Measurements from ENCODE around the gene TPD52L2.

DNA sequence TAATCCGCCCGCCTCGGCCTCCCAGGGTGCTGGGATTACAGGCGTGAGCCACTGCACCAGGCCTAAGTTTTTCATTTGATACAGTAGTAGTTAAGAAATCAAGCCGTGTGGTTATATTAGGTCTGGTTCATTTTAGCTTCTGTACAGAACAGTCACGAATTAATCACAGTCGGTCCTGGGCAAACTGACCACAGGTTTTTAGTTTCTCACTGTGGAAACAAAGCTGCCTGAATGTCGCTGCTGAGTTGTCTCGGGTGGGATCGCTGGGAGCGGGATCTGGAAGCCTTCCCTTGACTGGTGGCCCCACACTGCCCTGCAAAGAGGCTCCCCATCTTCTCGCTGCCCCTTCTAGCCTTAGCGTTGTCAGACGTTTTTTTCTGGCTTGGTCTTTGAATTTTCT lies 72.5 kb downstream of the TPD52L2 start:
- TF ChIP-seq POLR2A (IDR thresholded peaks at IDR 0.05): no peak
- TF ChIP-seq, protein P1, sequence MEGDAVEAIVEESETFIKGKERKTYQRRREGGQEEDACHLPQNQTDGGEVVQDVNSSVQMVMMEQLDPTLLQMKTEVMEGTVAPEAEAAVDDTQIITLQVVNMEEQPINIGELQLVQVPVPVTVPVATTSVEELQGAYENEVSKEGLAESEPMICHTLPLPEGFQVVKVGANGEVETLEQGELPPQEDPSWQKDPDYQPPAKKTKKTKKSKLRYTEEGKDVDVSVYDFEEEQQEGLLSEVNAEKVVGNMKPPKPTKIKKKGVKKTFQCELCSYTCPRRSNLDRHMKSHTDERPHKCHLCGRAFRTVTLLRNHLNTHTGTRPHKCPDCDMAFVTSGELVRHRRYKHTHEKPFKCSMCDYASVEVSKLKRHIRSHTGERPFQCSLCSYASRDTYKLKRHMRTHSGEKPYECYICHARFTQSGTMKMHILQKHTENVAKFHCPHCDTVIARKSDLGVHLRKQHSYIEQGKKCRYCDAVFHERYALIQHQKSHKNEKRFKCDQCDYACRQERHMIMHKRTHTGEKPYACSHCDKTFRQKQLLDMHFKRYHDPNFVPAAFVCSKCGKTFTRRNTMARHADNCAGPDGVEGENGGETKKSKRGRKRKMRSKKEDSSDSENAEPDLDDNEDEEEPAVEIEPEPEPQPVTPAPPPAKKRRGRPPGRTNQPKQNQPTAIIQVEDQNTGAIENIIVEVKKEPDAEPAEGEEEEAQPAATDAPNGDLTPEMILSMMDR (IDR thresholded peaks at IDR 0.05): no peak
